Activated CD4-positive, alpha-beta T cell treated with anti-CD3 and anti-CD28 coated beads, Interleukin-2, amount 50 U/mL, for 1 hour (primary cell): ENCODE measurements around the gene C10orf95.

Source experiments
- DNase-seq: peaks from one replicate; pipeline ENCODE4 v3.0.0-alpha.2; 2020

The C10orf95 gene

GRCh38 chr10:102400598-102401341 is 50.6 kb downstream of the C10orf95 start:
- no peak for DNase-seq

GRCh38 chr10:102400076-102400475 is 51.3 kb downstream of the C10orf95 start:
- no peak for DNase-seq
